Endothelial cell of umbilical vein (primary cell): ENCODE measurements around the gene ETFRF1. TPM values are rescaled to one million over a fixed set of nuclear protein-coding genes. Genes with fewer than 3 reads are reported as not detected.

Experiments used
- BruUV-seq: library from RNA; stranded (reverse); fragments of 400-500 nt; replicated peaks from 2 replicates; lab custom pipeline; 2021; lab: Mats Ljungman, UMichigan
- CTCF ChIA-PET: fragments of 300-600, 350-600 bp; sonication (Branson Sonifier 250); formaldehyde crosslinking; loops from one replicate; lab custom pipeline; 2021; ENCODE audit warnings: antibody characterized with exemption, inconsistent platforms; lab: Charles Lee
- POLR2A ChIA-PET: fragments of 300-600, 350-600 bp; sonication (Branson Sonifier 250); formaldehyde crosslinking; loops from one replicate; lab custom pipeline; 2021; ENCODE audit warnings: antibody characterized with exemption, inconsistent platforms; lab: Charles Lee
- DNase-seq: peaks from one replicate; pipeline ENCODE4 v3.0.0-alpha.2; 2011; ENCODE audit warnings: low read depth, low spot score
- FAIRE-seq: peaks from 2 replicates; lab custom pipeline; 2011; peaks lifted over from hg19 to GRCh38; lab: Jason Lieb, UNC
- H2AFZ ChIP-seq: 2 replicates; pipeline ENCODE4 v1.6.0; 2012; ENCODE audit warnings: low read depth, low read length, control low read depth, inconsistent platforms
- H3K27ac ChIP-seq: 2 replicates; pipeline ENCODE4 v1.5.1; 2011; ENCODE audit warnings: low read depth, mild to moderate bottlenecking, control low read depth, low read length, moderate library complexity; ENCODE audit not compliant: insufficient read depth
- H3K27me3 ChIP-seq, 2 experiments: 2 replicates each; pipeline versions ENCODE4 v1.6.0 to v1.6.1; 2011; ENCODE audit warnings: low read length in 2 of 2, mixed read lengths in 1 of 2; ENCODE audit not compliant: control insufficient read depth in 2 of 2, insufficient read depth in 2 of 2
- H3K36me3 ChIP-seq, 2 experiments: 2 replicates in 1 of 2; 3 replicates in 1 of 2; pipeline ENCODE4 v1.5.1; 2011; ENCODE audit warnings: low read length in 2 of 2, mild to moderate bottlenecking in 1 of 2, moderate library complexity in 1 of 2; ENCODE audit not compliant: control insufficient read depth in 2 of 2, insufficient read depth in 2 of 2; ENCODE audit errors: extremely low read depth in 1 of 2
- H3K4me1 ChIP-seq: 3 replicates; pipeline ENCODE4 v1.5.1; 2011; ENCODE audit warnings: mild to moderate bottlenecking, low read length; ENCODE audit not compliant: control insufficient read depth, insufficient read depth; ENCODE audit errors: extremely low read depth
- H3K4me2 ChIP-seq: 2 replicates; pipeline ENCODE4 v1.6.1; 2011; ENCODE audit warnings: low read length, control low read depth, mixed read lengths; ENCODE audit not compliant: insufficient read depth
- H3K4me3 ChIP-seq, 3 experiments: fragments of 200-600 bp in 1 of 3; sonication (generic), shearing (Covaris generic) in 1 of 3; replicated peaks in 1 of 3; 2 replicates each; pipeline ENCODE4 v1.5.1; 2011 to 2016; ENCODE audit warnings: control low read depth in 3 of 3, low read length in 3 of 3, mild to moderate bottlenecking in 2 of 3, inconsistent platforms in 1 of 3, low read depth in 1 of 3, moderate library complexity in 1 of 3; ENCODE audit not compliant: insufficient read depth in 1 of 3
- H3K79me2 ChIP-seq: 2 replicates; pipeline ENCODE4 v1.6.0; 2012; ENCODE audit warnings: low read length, inconsistent platforms; ENCODE audit not compliant: control insufficient read depth, insufficient read depth
- H3K9ac ChIP-seq: replicated peaks from 2 replicates; pipeline ENCODE3; 2011; ENCODE audit warnings: low read length, control low read depth; ENCODE audit not compliant: insufficient read depth; ENCODE audit errors: extremely low read depth
- H3K9me1 ChIP-seq: replicated peaks from 3 replicates; pipeline ENCODE4 v1.6.0; 2011; ENCODE audit warnings: mild to moderate bottlenecking, low read length; ENCODE audit not compliant: control insufficient read depth, insufficient read depth; ENCODE audit errors: extremely low read depth
- H3K9me3 ChIP-seq: replicated peaks from 2 replicates; pipeline ENCODE4 v1.5.1; 2012; ENCODE audit warnings: low read length, inconsistent platforms; ENCODE audit not compliant: control insufficient read depth, insufficient read depth
- H4K20me1 ChIP-seq: replicated peaks from 2 replicates; pipeline ENCODE3; 2011; ENCODE audit warnings: mild to moderate bottlenecking, low read length; ENCODE audit not compliant: control insufficient read depth, insufficient read depth; ENCODE audit errors: extremely low read depth
- CTCF ChIP-seq, 2 donors: IDR thresholded peaks; 1 replicate in 1 of 2; 2 replicates in 1 of 2; pipeline ENCODE4 v1.5.1; 2011; ENCODE audit warnings: low read length in 2 of 2, mild to moderate bottlenecking in 2 of 2, moderate library complexity in 2 of 2, control low read depth in 1 of 2, inconsistent platforms in 1 of 2, low read depth in 1 of 2; ENCODE audit not compliant: insufficient read depth in 1 of 2; ENCODE audit errors: extremely low read depth in 1 of 2
- EZH2 ChIP-seq: IDR thresholded peaks from 2 replicates; pipeline ENCODE4 v1.6.1; 2012; ENCODE audit warnings: borderline replicate concordance, low read depth, mild to moderate bottlenecking, moderate library complexity, low read length, inconsistent platforms; ENCODE audit not compliant: severe bottlenecking
- FOS ChIP-seq: IDR thresholded peaks from 2 replicates; pipeline ENCODE4 v1.6.1; 2011; ENCODE audit warnings: mild to moderate bottlenecking, low read length, moderate library complexity, borderline replicate concordance; ENCODE audit not compliant: insufficient read depth
- GATA2 ChIP-seq: IDR thresholded peaks from 2 replicates; pipeline ENCODE4 v1.7.0; 2011; ENCODE audit warnings: low read depth, mild to moderate bottlenecking, moderate library complexity, mixed read lengths, low read length; ENCODE audit not compliant: insufficient read length, insufficient read depth
- JUN ChIP-seq: IDR thresholded peaks from 2 replicates; pipeline ENCODE4 v1.6.1; 2011; ENCODE audit warnings: borderline replicate concordance, low read depth; ENCODE audit not compliant: insufficient read length, insufficient read depth
- MAX ChIP-seq: IDR thresholded peaks from 2 replicates; pipeline ENCODE4 v1.6.1; 2011; ENCODE audit not compliant: insufficient read depth, insufficient read length
- MYC ChIP-seq: IDR thresholded peaks from one replicate; pipeline ENCODE4 v1.6.1; 2011; ENCODE audit warnings: mild to moderate bottlenecking, low read depth, low read length
- POLR2A ChIP-seq: IDR thresholded peaks from 2 replicates; pipeline ENCODE4 v1.6.1; 2012; ENCODE audit warnings: low read depth, mild to moderate bottlenecking, control low read depth, low read length
- POLR2AphosphoS5 ChIP-seq: IDR thresholded peaks from 2 replicates; pipeline ENCODE4 v1.6.1; 2012; ENCODE audit warnings: low read depth, mild to moderate bottlenecking, control low read depth, low read length, moderate library complexity; ENCODE audit not compliant: insufficient read depth
- dilution Hi-C: fragments of 300-500 bp; cut with MboI; formaldehyde crosslinking; loops from one replicate; pipeline ENCODE4 v1.15.0; 2019; ENCODE audit warnings: low sequenced_read_pairs; ENCODE audit not compliant: extremely low pct_ligation_motif_present
- intact Hi-C: fragments of 100-400 bp; cut with micrococcal nuclease; formaldehyde crosslinking; loops from one replicate; pipeline ENCODE4 v1.10.0; 2022
- polyA plus RNA-seq, 4 experiments: library from polyadenylated mRNA; depleted of rRNA in 3 of 4; stranded (reverse) in 3 of 4; unstranded in 1 of 4; fragments of >200 nt; gene quantifications; 2 replicates each; pipeline versions ENCODE4 v1.2.1 to v1.2.3, GENCODE V29; 2011 to 2012; ENCODE audit warnings: missing spikeins in 1 of 4
- total RNA-seq: library from RNA; stranded (reverse); gene quantifications from 2 replicates; pipeline ENCODE4 v1.2.3, GENCODE V29; 2021

The ETFRF1 gene
- total and polyA plus RNA-seq, 2 donors (not counting 3 experiments of a cell fraction or from before 2014, with no cell fraction given) = 6.9 to 10.6 TPM

GRCh38 chr12:25245491-25245890, 50.5 kb downstream of the ETFRF1 start:
- no peak for FAIRE-seq

More at GRCh38 chr12:25245491-25245890, 50.5 kb downstream of the ETFRF1 start:
- no peak overlapping the region for H3K4me2 ChIP-seq
- H3K9me1 ChIP-seq = no peaks in the 10 kb centered on the region
- intact Hi-C loops (loop anchor here (10.0 kb wide), 1 partner anchor 309 kb away; the partner anchor contains the start of gene LMNTD1), dilution Hi-C loops (no loop called here)
- no peak overlapping the region for H3K4me3 ChIP-seq
- ChIA-PET POLR2A (interaction anchor here (0.7 kb wide), 1 partner anchor 137 kb away, joined by 10 read pairs; no protein-coding TSS in a partner anchor), CTCF (interaction anchor here (2.9 kb wide), 1 partner anchor 142 kb away, joined by 18 read pairs; no protein-coding TSS in a partner anchor)
- no peaks in the 10 kb centered on the region for H3K27me3 ChIP-seq
- H3K9ac ChIP-seq = no peak overlapping the region
- DNase-seq = no peak
- H3K4me1 ChIP-seq = peaks cover 4% of the 10 kb centered on the region
- TF ChIP-seq FOS (no peak), MYC (no peak), CTCF (IDR thresholded peaks at IDR 0.05; ENCODE audit: extremely low read depth in 1 of 2, insufficient read depth in 1 of 2, low read depth in 1 of 2, low read length in 2 of 2) (no peak), EZH2 (no peak), POLR2A (no peak), MAX (no peak), JUN (no peak), GATA2 (no peak), POLR2AphosphoS5 (no peak)
- H3K27ac ChIP-seq = no peak overlapping the region
- H4K20me1 ChIP-seq = peaks cover 4% of the 10 kb centered on the region
- BruUV-seq = no TSS peak
- no peak overlapping the region for H2AFZ ChIP-seq
- no peaks in the 10 kb centered on the region for H3K9me3 ChIP-seq
- peaks cover 43% of the 10 kb centered on the region for H3K79me2 ChIP-seq
- H3K36me3 ChIP-seq = peaks cover 0 to 5% of the 10 kb centered on the region in 2 experiments
